Uterus (tissue), 4 donors: ENCODE results near the gene CDH4. TPM values are rescaled to one million over a fixed set of nuclear protein-coding genes. Genes with fewer than 3 reads are reported as not detected.

Source experiments
- DNase-seq, 2 donors: peaks; one replicate each; pipeline ENCODE4 v3.0.0-alpha.2; 2019 to 2020
- H3K27ac ChIP-seq, 2 donors: fragments of 200-600 bp; sonication (generic); 1 replicate in 1 of 2; 2 replicates in 1 of 2; pipeline ENCODE4 v1.5.1; 2016 to 2018
- H3K27me3 ChIP-seq, 2 donors: fragments of 200-600 bp; sonication (generic); one replicate each; pipeline ENCODE4 v1.5.1; 2018 to 2019; ENCODE audit warnings: control low read depth in 1 of 2
- H3K36me3 ChIP-seq, 2 donors: fragments of 200-600 bp; sonication (generic); one replicate each; pipeline ENCODE4 v1.5.1; 2019; ENCODE audit warnings: control low read depth in 1 of 2
- H3K4me1 ChIP-seq, 2 donors: fragments of 200-600 bp; sonication (generic); one replicate each; pipeline ENCODE4 v1.5.1; 2018 to 2019; ENCODE audit warnings: control low read depth in 1 of 2
- H3K4me3 ChIP-seq, 2 donors: fragments of 200-600 bp; sonication (generic); 1 replicate in 1 of 2; 2 replicates in 1 of 2; pipeline ENCODE4 v1.5.1; 2018 to 2019; ENCODE audit warnings: mild to moderate bottlenecking in 1 of 2
- H3K9me3 ChIP-seq, 2 donors: fragments of 200-600 bp; sonication (generic); one replicate each; pipeline ENCODE4 v1.5.1; 2019; ENCODE audit warnings: control low read depth in 1 of 2
- POLR2A ChIP-seq, 2 donors: fragments of 450-650 bp; IDR thresholded peaks; one replicate each; pipeline ENCODE4 v1.6.1; 2016; ENCODE audit warnings: antibody characterized with exemption in 2 of 2, mild to moderate bottlenecking in 1 of 2, moderate library complexity in 1 of 2
- intact Hi-C: fragments of 100-400 bp; cut with DNase I; formaldehyde crosslinking; loops from one replicate; pipeline ENCODE4 v1.15.1; 2023; ENCODE audit warnings: low total_unique reads
- total RNA-seq, 4 donors: library from RNA; depleted of rRNA in 3 of 4; stranded (reverse); fragments of >200 nt in 3 of 4; gene quantifications; one replicate each; pipeline versions ENCODE4 v1.1.0 to v1.2.4, GENCODE V29; 2014 to 2023
- TF ChIP-seq, protein P1 (sequence below), 4 experiments: fragments of 200-600 bp in 2 of 4; fragments of 450-650 bp in 2 of 4; sonication (generic) in 2 of 4; IDR thresholded peaks; one replicate each; pipeline ENCODE4 v1.5.1; 2016 to 2019; ENCODE audit warnings: antibody characterized with exemption in 4 of 4, mild to moderate bottlenecking in 2 of 4, moderate library complexity in 1 of 4
- donor health status: DM: yes; HTN: yes; CAD: no.

CDH4 gene
- total RNA-seq, 4 donors from 2014 or later = under 0.01 to 0.55 TPM; not detected in 2

DNA sequence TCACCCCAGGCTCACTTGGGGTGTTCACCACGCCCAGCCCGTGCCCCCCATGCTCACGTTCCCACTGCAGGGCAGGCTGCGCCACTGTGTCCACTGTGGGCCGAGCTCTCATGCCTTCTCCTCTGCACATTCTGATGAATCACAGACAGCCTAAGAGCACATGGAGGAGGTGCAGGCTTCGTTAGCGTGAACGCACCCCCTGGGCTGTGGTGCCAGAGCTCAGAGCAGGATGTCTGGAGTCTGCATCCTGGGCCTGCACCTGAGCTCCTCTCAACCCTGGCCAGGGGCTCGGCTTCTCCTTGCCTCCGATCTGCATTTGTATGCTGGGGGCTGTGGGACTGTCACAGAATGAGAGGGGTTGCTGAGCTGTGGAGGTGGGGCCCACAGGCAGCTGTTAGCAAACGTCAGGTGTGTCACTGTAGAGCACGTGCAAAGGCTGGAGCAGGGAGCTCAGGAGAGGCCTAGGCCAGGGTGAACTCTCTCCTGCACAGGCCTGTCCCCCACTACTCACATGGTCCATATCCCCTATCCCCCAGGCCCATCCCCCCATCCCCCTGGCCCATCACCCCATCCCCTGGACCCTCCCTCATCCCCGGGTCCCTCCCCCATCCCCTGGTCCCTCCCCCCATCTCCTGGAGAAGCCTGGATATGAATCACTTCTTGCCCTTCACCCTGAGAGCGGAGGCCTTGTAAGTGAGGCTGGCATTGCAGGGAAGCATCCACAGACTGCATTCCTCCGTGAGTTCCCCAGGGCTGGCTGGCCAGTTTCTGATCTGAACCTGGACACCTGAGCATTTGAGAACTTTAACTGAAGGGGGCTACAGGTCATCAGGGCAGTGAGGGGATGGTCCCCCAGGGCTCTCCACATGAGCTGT, 504.1 kb downstream of the CDH4 start:
- no peak overlapping the region for H3K4me3 ChIP-seq
- intact Hi-C loops = no loop called here
- DNase-seq = no peak
- H3K27me3 ChIP-seq = no peaks in the 10 kb centered on the region
- H3K27ac ChIP-seq = no peak overlapping the region
- TF ChIP-seq, protein P1, sequence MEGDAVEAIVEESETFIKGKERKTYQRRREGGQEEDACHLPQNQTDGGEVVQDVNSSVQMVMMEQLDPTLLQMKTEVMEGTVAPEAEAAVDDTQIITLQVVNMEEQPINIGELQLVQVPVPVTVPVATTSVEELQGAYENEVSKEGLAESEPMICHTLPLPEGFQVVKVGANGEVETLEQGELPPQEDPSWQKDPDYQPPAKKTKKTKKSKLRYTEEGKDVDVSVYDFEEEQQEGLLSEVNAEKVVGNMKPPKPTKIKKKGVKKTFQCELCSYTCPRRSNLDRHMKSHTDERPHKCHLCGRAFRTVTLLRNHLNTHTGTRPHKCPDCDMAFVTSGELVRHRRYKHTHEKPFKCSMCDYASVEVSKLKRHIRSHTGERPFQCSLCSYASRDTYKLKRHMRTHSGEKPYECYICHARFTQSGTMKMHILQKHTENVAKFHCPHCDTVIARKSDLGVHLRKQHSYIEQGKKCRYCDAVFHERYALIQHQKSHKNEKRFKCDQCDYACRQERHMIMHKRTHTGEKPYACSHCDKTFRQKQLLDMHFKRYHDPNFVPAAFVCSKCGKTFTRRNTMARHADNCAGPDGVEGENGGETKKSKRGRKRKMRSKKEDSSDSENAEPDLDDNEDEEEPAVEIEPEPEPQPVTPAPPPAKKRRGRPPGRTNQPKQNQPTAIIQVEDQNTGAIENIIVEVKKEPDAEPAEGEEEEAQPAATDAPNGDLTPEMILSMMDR (IDR thresholded peaks at IDR 0.05) = no peak
- TF ChIP-seq POLR2A (IDR thresholded peaks at IDR 0.05) = no peak
- H3K9me3 ChIP-seq = no peaks in the 10 kb centered on the region
- H3K36me3 ChIP-seq = no peaks in the 10 kb centered on the region
- H3K4me1 ChIP-seq = no peaks in the 10 kb centered on the region

DNA sequence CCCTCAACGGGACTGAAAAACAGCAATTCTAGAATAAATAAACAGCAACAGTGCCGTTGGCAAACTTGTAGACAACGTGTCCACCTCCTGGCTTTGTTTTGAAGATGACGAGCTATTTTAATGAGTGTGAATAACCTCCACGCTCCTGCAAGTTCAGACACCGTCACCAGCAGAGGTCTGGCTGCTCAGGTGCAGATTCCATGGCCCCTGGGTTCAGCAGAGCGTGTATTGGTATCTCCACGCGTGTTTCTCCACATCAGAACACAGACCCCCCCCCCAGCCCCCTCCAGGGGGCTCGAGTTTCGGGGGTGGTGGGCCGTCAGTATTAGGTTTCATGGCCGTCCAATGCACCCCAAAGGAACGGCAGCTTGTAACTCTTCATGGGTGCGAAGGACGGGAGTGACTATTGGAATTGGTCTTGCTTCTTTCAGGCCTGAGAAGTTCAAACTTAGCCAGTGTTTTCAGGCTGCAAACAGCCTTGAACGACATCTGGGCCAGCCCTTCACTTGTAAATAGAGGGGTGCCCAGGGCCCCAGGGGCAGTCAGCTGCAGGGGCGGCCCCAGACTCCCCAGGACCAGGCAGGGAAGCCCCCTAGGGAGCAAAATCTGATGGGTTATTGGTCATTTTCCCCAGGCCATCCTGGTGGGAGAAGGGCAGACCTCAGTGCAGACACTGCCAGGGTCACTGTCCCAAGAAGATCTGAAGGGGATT, 505.1 kb downstream of the CDH4 start:
- Histone ChIP-seq H3K4me3 (no peak overlapping the region), H3K36me3 (no peaks in the 10 kb centered on the region), H3K27ac (no peak overlapping the region), H3K9me3 (no peaks in the 10 kb centered on the region), H3K27me3 (no peaks in the 10 kb centered on the region), H3K4me1 (no peaks in the 10 kb centered on the region)
- intact Hi-C loops = no loop called here
- DNase-seq = no peak
- TF ChIP-seq, protein P1 (IDR thresholded peaks at IDR 0.05) = no peak
- no peak for TF ChIP-seq POLR2A (IDR thresholded peaks at IDR 0.05)

DNA sequence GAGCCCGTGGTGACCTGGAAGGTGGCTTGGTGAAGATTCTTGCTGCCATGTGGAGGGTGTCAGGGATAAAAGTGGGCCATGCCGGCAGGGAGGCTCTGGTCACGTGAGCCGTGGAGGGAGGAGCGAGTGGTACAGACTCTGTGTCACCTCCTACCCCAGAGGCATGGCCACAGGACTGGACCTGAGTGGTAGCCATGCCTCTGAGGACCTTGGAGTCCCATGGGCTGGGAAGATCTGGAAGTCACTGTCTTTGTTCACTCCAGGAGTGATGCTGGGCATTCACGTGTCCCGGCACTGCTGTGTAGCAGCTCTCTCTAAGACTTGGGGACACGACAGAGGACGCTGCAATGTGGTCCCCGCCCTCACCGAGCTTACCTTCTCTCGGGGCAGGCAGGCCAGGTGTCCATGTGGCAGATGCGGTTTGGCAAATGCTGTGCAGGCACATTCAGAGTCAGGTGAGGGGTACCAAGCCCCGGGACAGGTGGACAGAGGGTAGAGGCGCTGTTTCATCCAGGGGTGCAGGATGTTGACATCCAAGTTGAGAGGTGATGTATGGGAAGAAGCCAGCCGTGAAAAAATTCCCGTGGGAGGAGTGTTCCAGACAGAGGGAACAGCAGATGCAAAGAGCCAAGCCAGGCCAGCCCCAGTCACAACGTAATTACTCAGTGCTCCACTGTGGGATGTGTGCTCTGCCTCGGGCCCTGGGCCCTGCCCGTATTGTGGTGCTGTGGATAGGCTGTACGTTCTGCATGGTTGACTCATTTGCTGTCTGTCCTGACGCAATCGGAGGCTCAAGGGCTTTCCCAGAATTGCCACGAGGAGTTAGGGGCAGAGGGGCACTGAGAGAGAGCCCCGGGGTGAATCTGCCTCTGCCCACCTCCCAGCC, 505.9 kb downstream of the CDH4 start:
- no peaks in the 10 kb centered on the region for H3K9me3 ChIP-seq
- H3K36me3 ChIP-seq = no peaks in the 10 kb centered on the region
- H3K27ac ChIP-seq = no peak overlapping the region
- TF ChIP-seq, protein P1 (IDR thresholded peaks at IDR 0.05) = no peak
- TF ChIP-seq POLR2A (IDR thresholded peaks at IDR 0.05) = no peak
- no peak overlapping the region for H3K4me3 ChIP-seq
- H3K4me1 ChIP-seq = no peaks in the 10 kb centered on the region
- no peak for DNase-seq
- H3K27me3 ChIP-seq = no peaks in the 10 kb centered on the region
- intact Hi-C loops = no loop called here

DNA sequence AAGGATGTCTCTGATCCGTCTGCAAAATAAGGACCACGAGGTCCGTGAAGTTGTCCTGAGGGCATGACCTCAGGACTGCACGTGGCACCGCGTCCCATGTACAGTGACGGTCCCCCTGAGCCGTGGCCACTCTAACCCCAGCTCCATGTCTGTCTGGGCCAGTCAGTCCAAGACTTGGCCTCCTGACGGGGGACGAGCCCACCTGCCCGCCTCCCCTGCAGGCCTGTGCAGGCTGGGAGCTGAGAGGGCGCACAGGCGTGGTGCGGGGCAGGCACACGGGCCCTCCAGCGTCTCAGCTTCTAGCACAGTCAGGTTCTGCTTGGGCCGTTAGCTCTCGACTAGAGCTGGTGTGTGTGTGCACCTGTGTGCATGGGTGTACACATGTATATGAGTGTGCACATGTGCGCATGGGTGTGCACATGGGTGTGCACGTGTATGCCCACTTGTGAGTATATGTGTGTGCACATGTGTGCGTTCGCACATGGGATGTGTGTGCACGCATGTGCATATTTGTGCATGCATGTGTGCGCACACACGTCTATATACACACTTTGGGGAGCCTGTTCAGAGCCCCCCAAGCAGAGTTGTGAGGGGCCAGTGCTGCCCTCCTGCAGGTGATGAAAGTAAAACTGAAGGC, 506.6 kb downstream of the CDH4 start:
- no peak overlapping the region for H3K27ac ChIP-seq
- H3K4me3 ChIP-seq = no peak overlapping the region
- H3K36me3 ChIP-seq = no peaks in the 10 kb centered on the region
- DNase-seq = no peak
- intact Hi-C loops = no loop called here
- TF ChIP-seq, protein P1 (IDR thresholded peaks at IDR 0.05) = no peak
- no peak for TF ChIP-seq POLR2A (IDR thresholded peaks at IDR 0.05)
- H3K4me1 ChIP-seq = no peaks in the 10 kb centered on the region
- H3K9me3 ChIP-seq = no peaks in the 10 kb centered on the region
- no peaks in the 10 kb centered on the region for H3K27me3 ChIP-seq
